HepG2 (cell line): ENCODE data around the gene HRG. TPM values are rescaled to one million over a fixed set of nuclear protein-coding genes. Genes with fewer than 3 reads are reported as not detected.

Experiments
- ATAC-seq: fragments of 200-7000 bp; cut with Tn5 transposase; 3 replicates; pipeline ENCODE4 v1.9.1; 2020; ENCODE audit warnings: mild to moderate bottlenecking, moderate library complexity
- BruUV-seq: library from RNA; stranded (reverse); fragments of 400-500 nt; replicated peaks from 2 replicates; lab custom pipeline; 2021; lab: Mats Ljungman, UMichigan
- CTCF ChIA-PET: fragments of 300-600 bp; formaldehyde crosslinking; extraction: SDS; loops from one replicate; lab custom pipeline; 2021; ENCODE audit warnings: low total read pairs, inconsistent platforms, low intra/inter-chr PET ratio; lab: Yijun Ruan, JAX
- POLR2A ChIA-PET: fragments of 350-600 bp; sonication (Branson Sonifier 250); formaldehyde crosslinking; loops from one replicate; lab custom pipeline; 2020; ENCODE audit warnings: antibody characterized with exemption, inconsistent platforms; lab: Yijun Ruan, JAX
- DNase-seq: peaks from one replicate; pipeline ENCODE4 v3.0.0-alpha.2; 2015; ENCODE audit warnings: low spot score
- FAIRE-seq: peaks from 3 replicates; lab custom pipeline; 2011; peaks lifted over from hg19 to GRCh38; lab: Jason Lieb, UNC
- H2AFZ ChIP-seq: one replicate; pipeline ENCODE4 v1.6.1; 2011; ENCODE audit warnings: low read length, inconsistent platforms
- H3K27ac ChIP-seq: fragments of 300-600 bp; 3 replicates; pipeline ENCODE4 v1.8.0; 2011; ENCODE audit warnings: mixed run types, mild to moderate bottlenecking, mixed read lengths, low read length, inconsistent platforms; ENCODE audit not compliant: insufficient read depth; ENCODE audit errors: extremely low read length
- H3K27me3 ChIP-seq, 2 experiments: fragments of 200-600 bp in 1 of 2; 2 replicates in 1 of 2; 3 replicates in 1 of 2; pipeline versions ENCODE4 v1.6.0 to v1.8.0; 2011; ENCODE audit warnings: low read length in 2 of 2, mild to moderate bottlenecking in 2 of 2, moderate library complexity in 2 of 2, inconsistent platforms in 1 of 2; ENCODE audit not compliant: insufficient read depth in 2 of 2, control insufficient read depth in 1 of 2
- H3K36me3 ChIP-seq, 2 experiments: fragments of 200-600 bp in 1 of 2; replicated peaks in 1 of 2; 2 replicates in 1 of 2; 3 replicates in 1 of 2; pipeline versions ENCODE4 v1.5.1 to v1.8.0; 2011; ENCODE audit warnings: low read length in 2 of 2, inconsistent platforms in 1 of 2; ENCODE audit not compliant: insufficient read depth in 2 of 2, control insufficient read depth in 1 of 2
- H3K4me1 ChIP-seq: 2 replicates; pipeline ENCODE4 v1.5.1; 2012; ENCODE audit warnings: low read length, inconsistent platforms; ENCODE audit not compliant: insufficient read depth
- H3K4me2 ChIP-seq: 2 replicates; pipeline ENCODE4 v1.6.0; 2011; ENCODE audit warnings: low read depth, low read length, inconsistent platforms
- H3K4me3 ChIP-seq, 3 experiments: fragments of 200-600 bp in 1 of 3; sonication (generic), shearing (Covaris generic) in 1 of 3; replicated peaks in 1 of 3; 2 replicates each; pipeline ENCODE4 v1.5.1; 2011 to 2016; ENCODE audit warnings: low read length in 3 of 3, inconsistent platforms in 2 of 3, low read depth in 2 of 3, mild to moderate bottlenecking in 2 of 3, control low read depth in 1 of 3, mixed read lengths in 1 of 3; ENCODE audit not compliant: insufficient read depth in 1 of 3
- H3K79me2 ChIP-seq: one replicate; pipeline ENCODE4 v1.6.1; 2011; ENCODE audit warnings: low read length, inconsistent platforms; ENCODE audit not compliant: insufficient read depth
- H3K9ac ChIP-seq: 2 replicates; pipeline ENCODE4 v1.6.0; 2011; ENCODE audit warnings: mild to moderate bottlenecking, low read depth, low read length, inconsistent platforms; ENCODE audit not compliant: insufficient read depth
- H3K9me3 ChIP-seq: 2 replicates; pipeline ENCODE4 v1.5.1; 2012; ENCODE audit warnings: mild to moderate bottlenecking, low read length
- H4K20me1 ChIP-seq: 2 replicates; pipeline ENCODE4 v1.6.0; 2011; ENCODE audit warnings: inconsistent platforms, mild to moderate bottlenecking, low read length, moderate library complexity; ENCODE audit not compliant: insufficient read depth
- AGO2 ChIP-seq: fragments of 200-400 bp; formaldehyde crosslinking; optimal IDR thresholded peaks from 2 replicates; pipeline ENCODE3; 2017; ENCODE audit warnings: mild to moderate bottlenecking, low read depth, low read length, moderate library complexity
- ATF7-NPFF ChIP-seq: sonication (generic); formaldehyde crosslinking; IDR thresholded peaks from 2 replicates; pipeline ENCODE4 v1.8.1; 2023; ENCODE audit warnings: mild to moderate bottlenecking, low read depth, missing genetic modification reagents, moderate library complexity
- CBX1 ChIP-seq: IDR thresholded peaks from one replicate; pipeline ENCODE4 v1.6.1; 2016; ENCODE audit warnings: antibody characterized with exemption, low read depth
- CEBPB ChIP-seq: IDR thresholded peaks from 2 replicates; pipeline ENCODE4 v1.6.1; 2011; ENCODE audit warnings: low read depth, low read length, improper control_type of control experiment, borderline replicate concordance
- MAFG ChIP-seq: sonication (generic); formaldehyde crosslinking; IDR thresholded peaks from 2 replicates; pipeline ENCODE4 v1.5.1; 2020; ENCODE audit warnings: mild to moderate bottlenecking, missing genetic modification reagents
- NFATC3 ChIP-seq: sonication (generic); formaldehyde crosslinking; IDR thresholded peaks from 2 replicates; pipeline ENCODE4 v1.5.1; 2020; ENCODE audit warnings: mild to moderate bottlenecking, missing genetic modification reagents
- PHF8 ChIP-seq: sonication (generic); formaldehyde crosslinking; IDR thresholded peaks from 2 replicates; pipeline ENCODE4 v1.5.0; 2020; ENCODE audit warnings: missing genetic modification reagents
- RBFOX2 ChIP-seq: fragments of 200-400 bp; formaldehyde crosslinking; IDR thresholded peaks from 2 replicates; pipeline ENCODE4 v1.6.1; 2017; ENCODE audit warnings: low read depth, mild to moderate bottlenecking, low read length
- RBM22 ChIP-seq: fragments of 200-400 bp; formaldehyde crosslinking; optimal IDR thresholded peaks from 2 replicates; pipeline ENCODE3; 2017; ENCODE audit warnings: mild to moderate bottlenecking, low read length, moderate library complexity
- SSRP1 ChIP-seq: IDR thresholded peaks from 2 replicates; pipeline ENCODE4 v1.6.1; 2016; ENCODE audit warnings: control low read depth
- SUZ12 ChIP-seq: fragments of 150-350 bp; IDR thresholded peaks from 2 replicates; pipeline ENCODE4 v1.6.1; 2014; ENCODE audit warnings: low read depth, low read length
- TOE1 ChIP-seq: sonication (generic); formaldehyde crosslinking; IDR thresholded peaks from 2 replicates; pipeline ENCODE4 v1.4.0; 2020; ENCODE audit warnings: mild to moderate bottlenecking, missing genetic modification reagents
- ZBTB7B ChIP-seq: sonication (generic); formaldehyde crosslinking; IDR thresholded peaks from 2 replicates; pipeline ENCODE4 v1.4.0; 2020; ENCODE audit warnings: missing genetic modification reagents
- ZNF160 ChIP-seq: sonication (generic); formaldehyde crosslinking; IDR thresholded peaks from 2 replicates; pipeline ENCODE4 v1.8.0; 2022; ENCODE audit warnings: mild to moderate bottlenecking, inconsistent platforms, missing genetic modification reagents
- ZNF207 ChIP-seq: fragments of 450-650 bp; IDR thresholded peaks from 2 replicates; pipeline ENCODE4 v1.6.1; 2016; ENCODE audit warnings: antibody characterized with exemption, borderline replicate concordance
- ZNF703 ChIP-seq: sonication (generic); formaldehyde crosslinking; IDR thresholded peaks from 2 replicates; pipeline ENCODE4 v1.5.1; 2020; ENCODE audit warnings: missing genetic modification reagents, mild to moderate bottlenecking, moderate library complexity, borderline replicate concordance
- ZNF775 ChIP-seq: sonication (generic); formaldehyde crosslinking; IDR thresholded peaks from 2 replicates; pipeline ENCODE4 v1.4.0; 2020; ENCODE audit warnings: missing genetic modification reagents, mild to moderate bottlenecking, moderate library complexity, borderline replicate concordance
- ZNF788 ChIP-seq: sonication (generic); formaldehyde crosslinking; IDR thresholded peaks from 2 replicates; pipeline ENCODE4 v1.5.0; 2020; ENCODE audit warnings: mild to moderate bottlenecking, missing genetic modification reagents, borderline replicate concordance
- WGBS: methylation state at CpG from one replicate; pipeline ENCODE4 v1.1.6; 2017; ENCODE audit warnings: low lambda C conversion rate; 5-methylcytosine and 5-hydroxymethylcytosine counted together
- in situ Hi-C: cut with HindIII; loops from 2 replicates; pipeline ENCODE4 v1.10.0; 2017; ENCODE audit warnings: low pct_unique_long_range_greater_than_20kb; ENCODE audit not compliant: extremely low pct_ligation_motif_present
- intact Hi-C: fragments of 100-400 bp; cut with micrococcal nuclease; formaldehyde crosslinking; loops from one replicate; pipeline ENCODE4 v1.10.0; 2022; ENCODE audit not compliant: unreplicated experiment
- polyA plus RNA-seq, 8 experiments: library from polyadenylated mRNA; depleted of rRNA in 3 of 8; stranded (reverse) in 7 of 8; unstranded in 1 of 8; fragments of >200 nt; fragmentation: Illumina TruSeq in 4 of 8; extraction: Trizol in 4 of 8; gene quantifications; 2 replicates each; pipeline versions ENCODE4 v1.2.1 to v1.2.3, GENCODE V29; 2011 to 2016; ENCODE audit warnings: low read depth in 4 of 8, missing spikeins in 1 of 8, mixed read lengths in 1 of 8; ENCODE audit not compliant: insufficient read depth in 1 of 8
- total RNA-seq, 5 experiments: library from RNA; depleted of rRNA; stranded (reverse); fragments of >200 nt; fragmentation: Illumina TruSeq; extraction: Trizol; gene quantifications; 2 replicates each; pipeline ENCODE4 v1.2.3, GENCODE V29; 2016; ENCODE audit warnings: low read depth in 1 of 5
- TF ChIP-seq, protein P1 (sequence below): sonication (generic); formaldehyde crosslinking; IDR thresholded peaks from 2 replicates; pipeline ENCODE4 v1.4.0; 2020; ENCODE audit warnings: missing genetic modification reagents, borderline replicate concordance
- TF ChIP-seq, protein P2 (sequence below): IDR thresholded peaks from 2 replicates; pipeline ENCODE4 v1.4.0; 2020; ENCODE audit warnings: mild to moderate bottlenecking, missing genetic modification reagents

HRG gene
- total and polyA plus RNA-seq, 2 of the 13 experiments (the other 11 are each of a cell fraction or from before 2014, with no cell fraction given) = 0.09 to 0.11 TPM

DNA sequence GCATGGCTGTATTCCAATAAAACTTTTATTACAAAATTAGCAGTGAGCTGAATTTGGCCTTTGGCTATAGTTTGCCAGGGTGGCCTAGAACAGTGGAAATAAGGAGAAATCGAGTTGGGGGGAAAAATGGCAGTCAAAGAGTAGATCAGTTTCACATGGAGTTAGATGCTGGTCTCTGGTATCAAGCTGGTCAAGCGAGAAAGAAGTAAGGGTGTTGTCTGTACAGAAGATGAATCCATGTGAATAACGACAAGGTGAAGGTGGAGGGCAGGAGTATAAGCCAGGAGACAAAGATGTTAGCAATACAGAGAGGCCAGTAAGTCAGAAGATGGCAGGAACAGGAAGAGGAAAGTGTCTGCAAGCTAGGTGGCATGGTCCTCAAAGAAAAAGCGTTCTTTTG is 41.2 kb upstream of the HRG start (continued):
- TF ChIP-seq, protein P1, sequence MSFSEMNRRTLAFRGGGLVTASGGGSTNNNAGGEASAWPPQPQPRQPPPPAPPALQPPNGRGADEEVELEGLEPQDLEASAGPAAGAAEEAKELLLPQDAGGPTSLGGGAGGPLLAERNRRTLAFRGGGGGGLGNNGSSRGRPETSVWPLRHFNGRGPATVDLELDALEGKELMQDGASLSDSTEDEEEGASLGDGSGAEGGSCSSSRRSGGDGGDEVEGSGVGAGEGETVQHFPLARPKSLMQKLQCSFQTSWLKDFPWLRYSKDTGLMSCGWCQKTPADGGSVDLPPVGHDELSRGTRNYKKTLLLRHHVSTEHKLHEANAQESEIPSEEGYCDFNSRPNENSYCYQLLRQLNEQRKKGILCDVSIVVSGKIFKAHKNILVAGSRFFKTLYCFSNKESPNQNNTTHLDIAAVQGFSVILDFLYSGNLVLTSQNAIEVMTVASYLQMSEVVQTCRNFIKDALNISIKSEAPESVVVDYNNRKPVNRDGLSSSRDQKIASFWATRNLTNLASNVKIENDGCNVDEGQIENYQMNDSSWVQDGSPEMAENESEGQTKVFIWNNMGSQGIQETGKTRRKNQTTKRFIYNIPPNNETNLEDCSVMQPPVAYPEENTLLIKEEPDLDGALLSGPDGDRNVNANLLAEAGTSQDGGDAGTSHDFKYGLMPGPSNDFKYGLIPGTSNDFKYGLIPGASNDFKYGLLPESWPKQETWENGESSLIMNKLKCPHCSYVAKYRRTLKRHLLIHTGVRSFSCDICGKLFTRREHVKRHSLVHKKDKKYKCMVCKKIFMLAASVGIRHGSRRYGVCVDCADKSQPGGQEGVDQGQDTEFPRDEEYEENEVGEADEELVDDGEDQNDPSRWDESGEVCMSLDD = no peak
- TF ChIP-seq ZNF160 (no peak), MAFG (CRISPR knock-in tag) (no peak), ZNF703 (no peak), PHF8 (CRISPR knock-in tag) (no peak), NFATC3 (CRISPR knock-in tag) (no peak), ZNF207 (no peak), SSRP1 (CRISPR knock-in tag) (peak; percentile 92; the same call in 1 of the 2 replicates)

DNA sequence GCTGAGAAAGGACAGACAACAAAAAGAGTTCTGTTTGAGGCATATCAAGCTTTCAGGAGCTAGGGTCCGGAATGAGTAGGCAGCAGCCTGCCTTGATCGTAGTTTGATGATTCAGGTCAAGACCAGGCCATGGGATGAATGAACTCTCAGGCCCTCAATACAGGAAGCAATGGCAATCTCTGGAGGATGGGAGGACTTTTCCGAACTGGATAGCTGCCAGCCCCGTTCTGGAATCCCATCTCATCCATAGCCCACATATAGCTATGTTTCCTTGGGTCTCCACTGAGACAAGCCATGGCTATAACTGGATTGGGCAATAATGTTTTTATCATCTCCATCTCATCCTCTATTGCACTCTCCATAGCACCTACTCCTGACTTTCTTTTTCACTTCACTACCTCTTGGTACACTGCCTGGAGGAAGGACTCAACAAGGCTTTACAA is 40.2 kb upstream of the HRG start:
- peaks cover under 1 to 2% of the 10 kb centered on the region in 2 experiments; a peak in 2 of 5 replicates for H3K36me3 ChIP-seq
- H3K79me2 ChIP-seq = no peaks in the 10 kb centered on the region
- H3K9me3 ChIP-seq = no peaks in the 10 kb centered on the region
- intact Hi-C loops = no loop called here
- H3K27ac ChIP-seq = no peak overlapping the region
- in situ Hi-C loops = no loop called here
- ChIA-PET CTCF (no interaction called here), POLR2A (interaction anchor here (0.8 to 2.5 kb wide), 4 partner anchors 8 to 157 kb away, joined by 3 to 12 read pairs (median 5); partner anchors contain the start of genes EIF4A2 and FETUB)
- no peaks in the 10 kb centered on the region for H3K27me3 ChIP-seq
- H3K4me3 ChIP-seq = no peak overlapping the region
- no TSS peak for BruUV-seq
- DNase-seq (no peak), ATAC-seq (peak; percentile 8), FAIRE-seq (no peak)
- no peak overlapping the region for H2AFZ ChIP-seq
- 73% methylated on average over 4 of the region's 4 CpGs for WGBS
- peaks cover 30% of the 10 kb centered on the region for H4K20me1 ChIP-seq
- peaks cover 15% of the 10 kb centered on the region for H3K4me1 ChIP-seq
- H3K4me2 ChIP-seq = no peak overlapping the region
- H3K9ac ChIP-seq = no peak overlapping the region
- TF ChIP-seq ZBTB7B (CRISPR knock-in tag) (no peak), CEBPB (peak; percentile 64; the same call in 1 of the 2 replicates), SUZ12 (no peak), TOE1 (CRISPR knock-in tag) (no peak), RBM22 (peak; percentile 76), ATF7-NPFF (CRISPR knock-in tag) (no peak), ZNF788 (CRISPR knock-in tag) (no peak), ZNF775 (CRISPR knock-in tag) (no peak), AGO2 (peak; percentile 81), CBX1 (no peak), RBFOX2 (peak; percentile 95)
- TF ChIP-seq, protein P2, sequence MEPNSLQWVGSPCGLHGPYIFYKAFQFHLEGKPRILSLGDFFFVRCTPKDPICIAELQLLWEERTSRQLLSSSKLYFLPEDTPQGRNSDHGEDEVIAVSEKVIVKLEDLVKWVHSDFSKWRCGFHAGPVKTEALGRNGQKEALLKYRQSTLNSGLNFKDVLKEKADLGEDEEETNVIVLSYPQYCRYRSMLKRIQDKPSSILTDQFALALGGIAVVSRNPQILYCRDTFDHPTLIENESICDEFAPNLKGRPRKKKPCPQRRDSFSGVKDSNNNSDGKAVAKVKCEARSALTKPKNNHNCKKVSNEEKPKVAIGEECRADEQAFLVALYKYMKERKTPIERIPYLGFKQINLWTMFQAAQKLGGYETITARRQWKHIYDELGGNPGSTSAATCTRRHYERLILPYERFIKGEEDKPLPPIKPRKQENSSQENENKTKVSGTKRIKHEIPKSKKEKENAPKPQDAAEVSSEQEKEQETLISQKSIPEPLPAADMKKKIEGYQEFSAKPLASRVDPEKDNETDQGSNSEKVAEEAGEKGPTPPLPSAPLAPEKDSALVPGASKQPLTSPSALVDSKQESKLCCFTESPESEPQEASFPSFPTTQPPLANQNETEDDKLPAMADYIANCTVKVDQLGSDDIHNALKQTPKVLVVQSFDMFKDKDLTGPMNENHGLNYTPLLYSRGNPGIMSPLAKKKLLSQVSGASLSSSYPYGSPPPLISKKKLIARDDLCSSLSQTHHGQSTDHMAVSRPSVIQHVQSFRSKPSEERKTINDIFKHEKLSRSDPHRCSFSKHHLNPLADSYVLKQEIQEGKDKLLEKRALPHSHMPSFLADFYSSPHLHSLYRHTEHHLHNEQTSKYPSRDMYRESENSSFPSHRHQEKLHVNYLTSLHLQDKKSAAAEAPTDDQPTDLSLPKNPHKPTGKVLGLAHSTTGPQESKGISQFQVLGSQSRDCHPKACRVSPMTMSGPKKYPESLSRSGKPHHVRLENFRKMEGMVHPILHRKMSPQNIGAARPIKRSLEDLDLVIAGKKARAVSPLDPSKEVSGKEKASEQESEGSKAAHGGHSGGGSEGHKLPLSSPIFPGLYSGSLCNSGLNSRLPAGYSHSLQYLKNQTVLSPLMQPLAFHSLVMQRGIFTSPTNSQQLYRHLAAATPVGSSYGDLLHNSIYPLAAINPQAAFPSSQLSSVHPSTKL (CRISPR knock-in tag) = no peak
